ENCODE results near the gene RHOBTB1.

GRCh38 chr10:60979667-60980104 lies 35.7 kb upstream of the RHOBTB1 start:
- no peak for TF ChIP-seq CTCF (IDR thresholded peaks at IDR 0.05; ENCODE audit: low read length)
- no peak for TF ChIP-seq EZH2 (IDR thresholded peaks at IDR 0.05; ENCODE audit: borderline replicate concordance, low read length)

All from OCI-LY1 (cell line).